SK-N-SH treated with all-trans-retinoic acid at 6 μM for 48 hours (cell line): ENCODE measurements around the gene PKD1.

Experiments
- ESRRG ChIP-seq: fragments of 250-450 bp; sonication (Bioruptor Pico); IDR thresholded peaks from 2 replicates; pipeline ENCODE4 v1.6.1; 2021; ENCODE audit warnings: mild to moderate bottlenecking
- RARB ChIP-seq: fragments of 250-450 bp; sonication (Bioruptor Pico); IDR thresholded peaks from 2 replicates; pipeline ENCODE4 v1.8.0; 2021; ENCODE audit warnings: mild to moderate bottlenecking, moderate library complexity
- SNAI2 ChIP-seq: fragments of 250-450 bp; sonication (Bioruptor Pico); IDR thresholded peaks from 2 replicates; pipeline ENCODE4 v1.5.0; 2020; ENCODE audit warnings: mild to moderate bottlenecking, moderate library complexity
- ZC3H10 ChIP-seq: fragments of 250-450 bp; sonication (Bioruptor Pico); IDR thresholded peaks from 2 replicates; pipeline ENCODE4 v1.5.1; 2021; ENCODE audit warnings: mild to moderate bottlenecking, moderate library complexity
- ZFP30 ChIP-seq: fragments of 450-650 bp; formaldehyde crosslinking; IDR thresholded peaks from 2 replicates; pipeline ENCODE4 v1.5.0; 2022; ENCODE audit warnings: mild to moderate bottlenecking, moderate library complexity
- ZNF70 ChIP-seq: fragments of 450-650 bp; formaldehyde crosslinking; IDR thresholded peaks from 2 replicates; pipeline ENCODE4 v1.5.0; 2020; ENCODE audit warnings: mild to moderate bottlenecking, moderate library complexity
- TF ChIP-seq, protein P1 (sequence below): fragments of 250-450 bp; sonication (Bioruptor Pico); IDR thresholded peaks from 2 replicates; pipeline ENCODE4 v1.8.0; 2020; ENCODE audit warnings: mild to moderate bottlenecking, moderate library complexity, borderline replicate concordance
- TF ChIP-seq, protein P2 (sequence below): fragments of 250-450 bp; sonication (Bioruptor Pico); IDR thresholded peaks from 2 replicates; pipeline ENCODE4 v1.5.1; 2020; ENCODE audit warnings: low read depth, mild to moderate bottlenecking, moderate library complexity

DNA sequence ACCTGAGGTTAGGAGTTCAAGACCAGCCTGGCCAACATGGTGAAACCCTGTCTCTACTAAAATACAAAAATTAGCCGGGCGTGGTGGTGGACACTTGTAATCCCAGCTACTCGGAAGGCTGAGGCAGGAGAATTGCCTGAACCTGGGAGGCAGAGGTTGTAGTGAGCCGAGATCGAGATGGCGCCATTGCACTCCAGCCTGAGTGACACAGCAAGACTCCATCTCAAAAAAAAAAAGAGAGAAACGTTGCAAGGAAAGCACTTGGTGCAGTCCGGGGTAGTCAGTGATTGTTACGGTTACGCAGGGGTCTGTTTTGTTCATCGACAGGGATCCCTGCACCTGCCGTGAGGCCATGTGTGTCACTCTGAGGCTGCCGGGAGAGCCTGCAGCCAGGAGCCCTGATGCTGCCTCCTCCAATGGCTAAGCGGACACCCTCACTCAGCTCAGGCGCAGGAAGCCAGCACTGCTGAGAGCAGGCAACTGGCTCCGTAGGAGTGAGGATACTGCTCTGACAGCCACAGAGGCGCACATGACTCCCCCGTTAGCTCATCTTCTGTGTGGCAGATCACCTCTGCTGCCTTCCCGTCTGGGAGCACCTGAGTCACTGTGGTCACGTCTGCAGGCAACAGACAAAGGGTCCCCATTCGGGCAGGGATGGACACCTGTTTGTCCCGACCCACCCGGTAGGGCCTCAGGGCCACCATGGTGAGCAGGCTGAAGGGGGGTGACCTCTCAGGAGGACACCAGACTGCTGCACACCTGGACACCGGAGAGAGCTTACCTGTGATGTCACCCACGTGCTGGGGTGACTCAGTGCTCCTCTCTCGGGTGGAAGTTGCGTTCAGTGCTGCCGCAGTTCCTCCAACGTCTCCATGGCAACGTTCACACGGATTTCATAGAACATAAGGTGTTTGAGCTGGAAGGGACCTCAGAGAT lies 7.5 kb upstream of the PKD1 start:
- no peak for TF ChIP-seq ZNF70
- no peak for TF ChIP-seq SNAI2 (CRISPR knock-in tag)
- TF ChIP-seq, protein P1, sequence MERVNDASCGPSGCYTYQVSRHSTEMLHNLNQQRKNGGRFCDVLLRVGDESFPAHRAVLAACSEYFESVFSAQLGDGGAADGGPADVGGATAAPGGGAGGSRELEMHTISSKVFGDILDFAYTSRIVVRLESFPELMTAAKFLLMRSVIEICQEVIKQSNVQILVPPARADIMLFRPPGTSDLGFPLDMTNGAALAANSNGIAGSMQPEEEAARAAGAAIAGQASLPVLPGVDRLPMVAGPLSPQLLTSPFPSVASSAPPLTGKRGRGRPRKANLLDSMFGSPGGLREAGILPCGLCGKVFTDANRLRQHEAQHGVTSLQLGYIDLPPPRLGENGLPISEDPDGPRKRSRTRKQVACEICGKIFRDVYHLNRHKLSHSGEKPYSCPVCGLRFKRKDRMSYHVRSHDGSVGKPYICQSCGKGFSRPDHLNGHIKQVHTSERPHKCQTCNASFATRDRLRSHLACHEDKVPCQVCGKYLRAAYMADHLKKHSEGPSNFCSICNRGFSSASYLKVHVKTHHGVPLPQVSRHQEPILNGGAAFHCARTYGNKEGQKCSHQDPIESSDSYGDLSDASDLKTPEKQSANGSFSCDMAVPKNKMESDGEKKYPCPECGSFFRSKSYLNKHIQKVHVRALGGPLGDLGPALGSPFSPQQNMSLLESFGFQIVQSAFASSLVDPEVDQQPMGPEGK (CRISPR knock-in tag), result no peak
- no peak for TF ChIP-seq RARB (CRISPR knock-in tag)
- TF ChIP-seq ESRRG, result no peak
- TF ChIP-seq ZC3H10, result no peak
- TF ChIP-seq, protein P2, sequence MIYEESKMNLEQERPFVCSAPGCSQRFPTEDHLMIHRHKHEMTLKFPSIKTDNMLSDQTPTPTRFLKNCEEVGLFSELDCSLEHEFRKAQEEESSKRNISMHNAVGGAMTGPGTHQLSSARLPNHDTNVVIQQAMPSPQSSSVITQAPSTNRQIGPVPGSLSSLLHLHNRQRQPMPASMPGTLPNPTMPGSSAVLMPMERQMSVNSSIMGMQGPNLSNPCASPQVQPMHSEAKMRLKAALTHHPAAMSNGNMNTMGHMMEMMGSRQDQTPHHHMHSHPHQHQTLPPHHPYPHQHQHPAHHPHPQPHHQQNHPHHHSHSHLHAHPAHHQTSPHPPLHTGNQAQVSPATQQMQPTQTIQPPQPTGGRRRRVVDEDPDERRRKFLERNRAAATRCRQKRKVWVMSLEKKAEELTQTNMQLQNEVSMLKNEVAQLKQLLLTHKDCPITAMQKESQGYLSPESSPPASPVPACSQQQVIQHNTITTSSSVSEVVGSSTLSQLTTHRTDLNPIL (CRISPR knock-in tag), result no peak
- TF ChIP-seq ZFP30, result no peak
